ENCODE data around the gene CFAP157.

CFAP157 gene

GRCh38 chr9:127693143-127693542, 13.6 kb upstream of the CFAP157 start:
- no peak for DNase-seq (ENCODE audit: low spot score)

DNA sequence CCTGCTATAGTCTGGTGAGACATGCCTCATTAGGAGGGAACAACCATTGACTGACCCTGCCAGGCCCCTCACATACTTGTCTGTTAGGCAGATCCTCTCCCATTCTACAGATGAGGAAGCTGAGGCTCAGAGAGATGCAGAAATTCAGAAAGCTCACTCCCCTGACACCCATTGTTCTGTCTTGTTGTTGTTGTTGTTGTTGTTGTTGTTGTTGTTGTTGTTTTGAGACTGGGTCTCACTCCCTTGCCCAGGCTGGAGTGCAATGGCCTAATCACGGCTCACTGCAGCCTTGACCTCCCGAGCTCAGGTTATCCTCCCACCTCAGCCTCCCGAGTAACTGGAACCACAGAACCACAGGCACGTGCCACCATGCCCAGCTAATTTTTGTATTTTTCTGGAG, 13.1 kb upstream of the CFAP157 start:
- no peak for DNase-seq (ENCODE audit: low spot score)

DNA sequence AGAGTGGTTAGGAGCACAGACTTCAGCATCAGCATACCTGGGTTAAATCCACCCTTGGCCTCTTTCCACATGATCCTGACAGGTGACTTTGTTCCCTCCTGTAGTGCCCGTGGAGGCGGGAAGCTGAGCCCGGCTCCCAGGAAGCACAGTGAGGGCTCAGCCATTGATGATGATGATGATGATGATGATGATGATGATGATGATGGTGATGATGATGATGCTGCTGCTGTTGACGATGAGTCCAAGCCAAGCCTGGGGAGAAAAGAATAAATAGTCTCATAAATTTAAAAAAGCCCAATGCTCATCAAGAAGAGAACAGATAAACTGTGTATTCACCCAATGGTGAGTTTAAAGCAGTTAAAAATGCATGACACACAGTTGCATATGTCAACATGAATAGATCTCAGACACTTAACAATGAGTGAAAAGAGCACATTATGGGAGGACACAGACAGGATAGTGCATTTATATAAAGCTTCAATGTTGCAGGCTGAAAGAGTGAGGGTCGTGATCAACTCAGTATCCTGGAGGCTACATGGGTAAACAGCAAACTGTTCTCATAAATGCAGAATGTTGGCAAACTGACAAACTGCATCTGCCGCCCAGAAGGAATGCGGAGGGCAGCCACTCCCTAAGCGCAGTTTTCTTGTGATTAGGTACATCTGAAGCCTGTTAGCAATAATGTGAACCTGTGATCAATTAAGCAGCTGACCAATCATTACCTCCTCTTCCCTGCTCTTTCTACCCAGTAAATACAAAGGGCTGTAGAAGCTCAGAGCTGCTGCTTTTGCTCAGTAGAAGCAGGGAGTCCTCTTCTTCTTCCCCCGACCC, 11.7 kb upstream of the CFAP157 start:
- DNase-seq (ENCODE audit: low spot score), result no peak

GRCh38 chr9:127697575-127697974, 9.2 kb upstream of the CFAP157 start:
- no peak for DNase-seq (ENCODE audit: low spot score)

DNA sequence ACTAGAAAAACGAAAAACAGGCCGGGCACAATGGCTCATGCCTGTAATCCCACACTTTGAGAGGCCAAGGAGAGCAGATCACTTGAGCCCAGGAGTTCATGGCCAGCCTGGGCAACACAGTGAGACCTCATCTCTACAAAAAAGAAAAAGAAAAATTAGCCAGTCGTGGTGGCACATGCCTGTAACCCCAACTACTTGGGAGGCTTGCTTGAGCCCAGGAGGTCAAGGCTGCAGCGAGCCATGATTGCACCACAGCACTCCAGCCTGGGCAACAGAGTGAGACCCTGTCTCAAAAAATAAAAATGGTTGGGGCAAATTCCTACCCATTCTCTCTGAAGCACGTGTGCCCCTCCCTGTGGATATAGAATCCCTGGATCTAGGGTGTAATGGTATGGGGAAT, 8.4 kb upstream of the CFAP157 start:
- no peak for DNase-seq (ENCODE audit: low spot score)

GRCh38 chr9:127698985-127699670, 7.7 kb upstream of the CFAP157 start:
- DNase-seq (ENCODE audit: low spot score), result peak; percentile 87

GRCh38 chr9:127700140-127700539, 6.6 kb upstream of the CFAP157 start:
- no peak for DNase-seq (ENCODE audit: low spot score)

DNA sequence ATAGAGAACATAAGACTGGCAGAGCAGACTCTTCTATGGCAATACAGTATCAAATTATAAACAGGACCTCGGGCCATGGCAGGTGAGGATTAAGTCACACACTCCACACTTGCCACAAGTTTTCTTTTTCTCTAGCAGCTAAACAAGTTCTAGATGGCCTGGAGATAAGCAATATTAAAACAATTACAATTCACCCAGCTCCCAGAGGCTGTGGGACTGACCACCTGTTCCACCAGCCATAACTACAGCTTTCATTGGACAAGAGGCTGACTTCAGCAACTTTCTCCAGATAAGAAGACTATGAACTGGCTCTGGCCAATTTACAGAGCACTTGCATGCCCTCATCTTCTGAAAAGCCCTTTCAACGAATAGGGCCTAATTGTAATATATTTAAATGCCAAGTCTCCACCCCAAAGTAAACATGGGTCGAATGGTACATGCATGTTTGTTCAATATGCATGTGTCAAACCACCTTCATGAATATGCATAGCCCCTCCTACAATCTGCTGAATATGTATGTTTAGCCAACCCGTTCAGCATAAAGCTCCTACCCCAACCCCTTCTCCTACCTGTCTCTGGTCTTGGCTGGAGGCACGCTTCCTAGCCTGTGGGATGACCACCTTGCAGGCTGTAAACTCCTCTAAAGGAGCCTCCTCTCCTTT, 6.1 kb upstream of the CFAP157 start:
- no peak for DNase-seq (ENCODE audit: low spot score)

GRCh38 chr9:127703289-127703946, 3.4 kb upstream of the CFAP157 start:
- DNase-seq (ENCODE audit: low spot score), result no peak

- DNase-seq (ENCODE audit: low spot score), result no peak
These were observed 1.0 kb upstream of the CFAP157 start for GRCh38 chr9:127705577-127706379.

DNA sequence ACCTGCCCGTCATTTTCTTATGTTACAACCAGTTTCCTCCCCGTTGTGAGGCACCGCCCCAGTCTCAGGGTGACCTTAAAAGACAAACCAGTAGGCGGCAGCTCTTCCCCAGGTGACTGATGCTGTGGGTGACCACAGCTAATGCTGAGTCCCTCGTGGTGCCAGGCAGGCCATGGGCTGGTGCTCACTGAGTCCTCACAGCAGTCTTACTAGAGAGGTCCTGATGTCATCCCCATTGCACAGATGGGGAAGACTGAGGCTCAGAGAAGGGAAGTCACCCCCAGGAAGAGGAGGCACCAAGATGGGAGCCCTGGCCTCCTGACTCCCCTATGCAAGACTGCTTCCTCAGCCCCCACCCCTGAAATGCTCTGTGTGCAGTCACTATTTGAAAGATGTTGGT, 978 bp downstream of the CFAP157 start:
- no peak for DNase-seq (ENCODE audit: low spot score)

DNA sequence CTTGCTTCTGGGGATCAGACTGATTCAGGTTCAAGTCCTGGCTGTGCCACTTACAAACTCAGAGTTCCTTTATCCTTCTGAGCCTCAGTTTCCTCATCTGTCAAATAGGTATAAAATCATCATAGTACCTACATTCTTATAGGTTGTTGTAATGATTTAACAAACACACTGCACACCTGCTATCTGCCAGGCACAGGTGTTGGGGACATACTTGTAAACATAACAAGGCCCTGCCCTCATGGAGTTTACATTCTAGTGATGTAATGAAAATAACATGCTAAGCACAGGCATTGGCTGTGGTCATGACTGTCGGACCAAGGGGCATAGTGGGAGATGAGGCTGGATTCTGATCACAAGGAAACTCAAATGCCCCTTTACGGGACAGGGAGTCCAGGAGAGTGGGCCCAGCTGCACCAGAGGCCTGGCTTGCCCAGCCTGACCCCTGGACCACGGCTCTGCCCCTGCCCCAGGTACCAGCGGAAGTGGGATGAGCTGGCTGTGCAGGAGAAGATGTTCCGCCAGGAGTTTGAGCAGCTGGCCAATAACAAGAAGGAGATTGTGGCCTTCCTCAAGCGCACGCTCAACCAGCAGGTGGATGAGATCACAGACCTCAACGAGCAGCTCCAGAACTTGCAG, 2.3 kb downstream of the CFAP157 start:
- no peak for DNase-seq (ENCODE audit: low spot score)

DNA sequence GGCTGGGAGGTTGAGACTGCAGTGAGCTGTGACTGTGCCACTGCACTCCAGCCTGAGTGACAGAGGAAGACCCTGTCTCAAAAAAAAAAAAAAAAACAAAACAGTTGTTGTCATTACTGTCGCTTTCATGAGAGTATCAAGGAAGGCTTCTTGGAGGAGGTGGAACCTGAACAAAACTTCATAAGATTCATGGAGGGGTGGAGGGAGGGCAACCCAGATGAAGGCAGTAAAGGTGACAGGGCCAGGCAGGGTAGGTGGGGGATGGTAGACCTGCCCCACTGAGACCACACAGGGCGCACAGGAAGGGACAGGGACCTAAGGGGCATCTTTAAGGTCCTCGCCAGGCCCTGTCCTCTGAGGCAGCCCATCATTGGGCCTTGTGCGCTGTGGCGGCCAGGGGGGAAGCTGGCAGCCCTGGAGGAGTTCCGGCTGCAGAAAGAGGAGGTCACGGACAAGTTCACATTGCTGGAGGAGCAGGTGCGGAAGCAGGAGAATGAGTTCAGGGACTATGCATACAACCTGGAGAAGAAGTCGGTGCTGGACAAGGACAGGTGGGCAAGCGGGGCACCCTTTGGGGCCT, 3.5 kb downstream of the CFAP157 start:
- no peak for DNase-seq (ENCODE audit: low spot score)

DNA sequence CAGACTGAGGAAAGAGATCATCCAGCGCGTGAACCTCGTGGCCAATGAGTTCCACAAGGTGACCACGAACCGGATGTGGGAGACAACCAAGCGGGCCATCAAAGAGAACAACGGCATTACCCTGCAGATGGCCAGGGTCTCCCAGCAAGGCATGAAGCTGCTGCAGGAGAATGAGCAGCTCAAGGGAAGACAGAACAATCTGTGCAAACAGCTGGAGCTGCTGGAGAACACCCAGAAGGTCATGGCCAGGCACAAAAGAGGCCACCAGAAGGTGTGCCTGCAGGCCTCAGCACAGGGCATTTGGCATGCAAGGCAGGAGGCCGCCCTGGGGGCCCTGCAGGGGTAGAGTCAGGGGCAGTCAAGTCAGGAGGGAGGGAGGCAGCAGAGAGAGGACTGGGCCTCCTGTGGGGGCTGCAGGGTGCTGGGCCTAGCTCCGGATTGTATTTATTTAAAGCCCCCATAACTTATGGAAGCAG, 4.5 kb downstream of the CFAP157 start:
- DNase-seq (ENCODE audit: low spot score), result no peak

GRCh38 chr9:127711831-127712274, 5.1 kb downstream of the CFAP157 start:
- DNase-seq (ENCODE audit: low spot score), result no peak

DNA sequence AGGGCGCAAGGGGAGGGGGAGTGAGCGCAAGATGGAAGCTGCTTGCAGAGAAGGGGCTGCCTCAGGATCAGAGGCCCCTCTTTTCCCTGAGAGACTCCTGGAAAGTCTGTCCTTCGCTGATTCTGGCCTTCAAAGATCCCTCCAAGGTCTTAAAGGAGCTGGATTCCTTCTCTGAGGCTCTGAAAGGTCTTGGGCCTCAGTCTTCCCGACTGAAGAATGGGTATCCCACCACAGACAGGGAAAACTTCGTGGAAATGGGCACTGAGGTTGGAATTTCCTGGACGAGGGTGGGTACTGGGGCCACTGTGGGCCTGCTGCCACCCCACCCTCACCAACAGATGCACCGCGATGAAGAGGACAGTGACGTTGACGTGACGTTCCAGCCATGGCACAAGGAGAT, 5.6 kb downstream of the CFAP157 start:
- DNase-seq (ENCODE audit: low spot score), result no peak

DNA sequence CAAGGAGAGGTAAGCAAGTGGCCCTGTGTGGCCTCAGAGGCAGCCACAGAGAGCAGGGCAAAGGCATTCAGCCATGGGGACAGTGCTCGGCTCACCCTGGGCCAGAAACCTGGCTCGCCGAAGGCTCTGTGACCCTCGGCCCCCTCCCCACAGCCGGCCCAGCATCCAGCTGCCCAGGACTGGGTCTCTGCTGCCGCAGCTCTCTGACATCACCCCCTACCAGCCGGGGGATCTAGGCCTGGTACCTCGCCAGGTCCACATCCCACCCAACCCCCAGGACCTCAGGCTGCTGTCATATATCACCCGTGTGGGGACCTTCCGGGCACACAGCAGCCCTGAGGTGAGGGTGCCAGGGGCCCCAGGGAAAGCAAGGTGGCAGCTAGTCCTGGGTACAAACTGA, 6.1 kb downstream of the CFAP157 start:
- no peak for DNase-seq (ENCODE audit: low spot score)

DNA sequence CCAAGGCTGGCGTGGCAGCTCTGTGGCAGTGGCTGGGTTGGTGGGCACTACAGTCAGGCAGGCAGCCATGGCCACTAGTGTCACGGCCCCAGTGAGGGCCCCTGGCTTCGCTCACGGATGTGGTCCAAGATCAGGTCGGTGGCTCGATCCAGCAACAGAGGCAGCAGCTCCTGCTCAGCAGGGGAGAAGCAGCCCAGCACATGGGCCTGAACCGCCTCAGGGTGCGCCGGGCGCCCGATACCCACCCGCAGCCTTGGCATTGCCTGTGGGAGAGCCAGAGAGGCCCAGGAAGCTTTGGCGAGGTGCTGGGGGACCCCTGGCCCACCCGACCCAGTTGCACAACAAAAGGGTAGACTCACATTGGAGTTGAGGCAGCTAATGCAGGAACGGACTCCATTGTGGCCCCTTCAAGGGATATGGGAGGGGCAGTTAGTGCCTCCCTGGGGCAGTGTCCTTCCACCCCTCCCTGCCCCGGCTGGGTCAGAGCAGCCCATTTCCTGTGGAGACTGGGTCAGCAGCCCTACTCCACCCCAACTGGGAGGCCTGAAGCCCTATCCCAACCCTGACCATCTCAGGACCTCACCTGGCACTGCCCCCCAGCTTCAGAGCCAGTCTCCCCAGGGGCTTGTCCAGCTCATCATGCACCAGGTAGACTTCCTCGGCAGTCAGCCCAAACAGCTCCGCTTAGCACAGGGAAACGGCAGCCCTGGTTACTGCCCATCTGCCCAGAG, 7.4 kb downstream of the CFAP157 start:
- DNase-seq (ENCODE audit: low spot score), result no peak

DNA sequence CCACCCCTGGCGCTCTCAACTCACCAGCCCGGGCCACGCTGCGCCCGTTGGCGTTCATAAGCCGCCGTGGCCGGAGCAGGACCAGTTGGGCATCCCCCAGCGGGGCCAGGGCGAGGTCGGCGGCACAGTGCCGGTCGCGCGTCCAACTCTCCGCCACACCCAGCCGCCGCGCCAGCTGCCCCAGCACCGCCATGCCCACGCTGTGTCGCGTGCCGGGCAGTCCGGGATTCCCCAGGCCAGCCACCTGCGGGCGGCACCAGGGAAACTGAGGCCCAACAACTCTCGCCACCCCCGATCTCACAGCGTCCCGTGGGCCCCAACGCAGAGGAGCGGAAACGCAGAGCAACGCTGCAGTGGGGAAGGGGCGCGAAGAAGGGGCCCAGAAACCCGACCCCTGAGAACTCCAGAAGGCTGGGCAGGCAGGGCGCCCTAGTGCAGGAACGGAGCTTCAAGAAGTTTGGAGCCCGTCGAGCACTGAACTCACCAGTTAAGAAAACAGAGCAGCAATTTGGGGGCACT, 8.2 kb downstream of the CFAP157 start:
- DNase-seq (ENCODE audit: low spot score), result no peak
